M059J (cell line): ENCODE data around the gene LGALSL. TPM values are rescaled to one million over a fixed set of nuclear protein-coding genes. Genes with fewer than 3 reads are reported as not detected.

Experiments
- DNase-seq: peaks from one replicate; pipeline ENCODE4 v3.0.0-alpha.2; 2012; ENCODE audit warnings: low read depth
- total RNA-seq: library from RNA; depleted of rRNA; stranded (reverse); fragments of >200 nt; shearing (Covaris generic); gene quantifications from 2 replicates; pipeline ENCODE4 v1.2.3, GENCODE V29; 2014

The LGALSL gene
- total RNA-seq, 1 experiment from 2014 or later: 5.0 TPM

- DNase-seq: no peak
These were observed 17.6 kb downstream of the LGALSL start for GRCh38 chr2:64471600-64471999.

- DNase-seq: no peak
These were observed 18.9 kb downstream of the LGALSL start for GRCh38 chr2:64472881-64473280.

GRCh38 chr2:64474121-64474571, 20.2 kb downstream of the LGALSL start:
- DNase-seq: no peak

GRCh38 chr2:64474636-64475035, 20.7 kb downstream of the LGALSL start:
- no peak for DNase-seq

- no peak for DNase-seq
These were observed 23.1 kb downstream of the LGALSL start for GRCh38 chr2:64477037-64477436.

DNA sequence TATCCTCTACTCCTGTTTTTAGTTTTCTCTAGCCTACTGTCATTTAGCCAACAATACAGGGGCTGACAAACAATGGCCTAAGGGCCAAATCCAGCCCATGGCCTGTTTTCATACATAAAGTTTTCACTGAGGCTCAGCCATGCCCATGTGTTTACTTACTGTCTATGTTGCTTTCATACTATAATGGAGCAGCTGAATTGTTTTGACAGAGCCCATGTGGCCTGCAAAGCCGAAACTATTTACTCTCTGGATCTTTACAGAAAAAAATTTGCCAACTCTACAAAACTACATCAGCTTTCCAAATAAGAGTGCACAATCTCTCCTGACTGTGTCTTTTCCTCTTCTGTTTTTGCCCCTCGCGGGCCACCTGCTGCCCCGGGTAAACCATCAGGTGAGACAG, 24.0 kb downstream of the LGALSL start:
- no peak for DNase-seq

DNA sequence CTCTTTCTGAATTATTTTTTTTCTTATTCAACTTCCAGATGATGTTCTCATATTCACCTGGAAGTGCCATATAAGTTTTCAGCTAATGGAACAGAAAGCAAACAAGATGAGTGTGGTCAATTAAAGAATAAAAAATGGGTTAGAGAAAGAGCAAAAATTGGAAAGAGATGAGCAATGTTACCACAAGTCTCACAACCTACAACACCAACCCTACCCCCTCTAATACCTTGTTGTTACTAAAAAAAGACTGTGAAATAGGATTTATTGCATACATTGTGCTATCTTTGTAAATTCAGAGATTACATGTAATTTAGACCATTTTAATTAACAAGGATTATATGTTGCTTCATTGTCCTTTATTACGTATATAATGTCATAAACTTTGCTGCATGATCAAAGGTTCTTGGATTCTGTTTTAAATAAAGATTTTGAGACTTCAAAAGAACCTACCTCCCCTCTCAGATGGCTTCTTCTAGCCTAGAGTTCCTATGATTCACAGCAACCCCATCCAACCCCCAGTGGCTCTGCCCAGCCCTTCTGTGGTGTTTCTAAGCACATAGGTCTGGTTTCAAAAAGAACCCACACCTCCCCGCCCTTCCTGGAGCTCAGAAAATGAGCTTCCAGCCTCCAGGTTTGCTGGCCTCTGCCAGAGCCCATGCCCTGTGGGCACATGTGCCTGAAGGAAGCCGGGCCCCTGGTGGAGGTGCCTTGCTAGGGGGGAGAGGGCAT, 24.7 kb downstream of the LGALSL start:
- DNase-seq: no peak

DNA sequence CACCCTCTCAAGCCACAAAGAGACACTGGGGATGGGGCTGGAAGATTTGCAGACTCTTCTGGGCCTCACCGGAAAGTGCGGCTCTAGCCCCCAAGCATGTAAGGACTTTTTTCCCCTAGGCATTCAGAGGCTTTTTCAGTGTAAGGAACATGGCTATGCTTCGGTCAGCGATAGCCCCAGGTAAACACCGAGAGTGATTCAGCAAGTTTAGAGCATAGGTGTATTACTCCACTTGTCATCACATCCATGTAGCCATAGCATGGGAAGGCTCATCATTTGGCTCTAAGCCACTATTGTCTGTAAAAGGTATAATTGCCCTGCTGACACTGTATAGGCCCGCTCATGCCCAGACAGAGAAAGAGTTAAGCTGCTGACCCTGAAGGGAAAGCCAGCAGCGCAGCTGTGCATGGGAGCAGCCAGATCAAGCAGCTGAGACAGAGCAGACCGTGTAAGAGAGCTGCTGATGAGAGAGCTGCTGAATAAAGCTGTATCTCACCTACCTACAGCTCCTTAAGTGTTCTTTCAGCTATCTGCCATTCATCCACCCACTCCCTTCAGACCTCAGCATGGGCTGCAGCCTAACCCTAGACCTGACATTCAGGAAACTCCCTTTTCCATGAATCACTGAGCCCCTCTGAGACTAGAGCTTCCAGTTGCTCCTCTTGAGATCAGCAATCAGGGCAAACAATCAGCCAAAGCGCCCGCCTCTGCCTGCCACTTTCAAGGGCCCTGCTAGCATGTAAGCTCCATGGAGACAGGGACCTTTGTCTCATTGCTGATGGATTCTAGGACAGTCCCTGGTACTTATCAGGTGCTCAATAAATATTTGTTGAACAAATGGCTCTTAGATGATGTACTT, 25.5 kb downstream of the LGALSL start:
- no peak for DNase-seq

DNA sequence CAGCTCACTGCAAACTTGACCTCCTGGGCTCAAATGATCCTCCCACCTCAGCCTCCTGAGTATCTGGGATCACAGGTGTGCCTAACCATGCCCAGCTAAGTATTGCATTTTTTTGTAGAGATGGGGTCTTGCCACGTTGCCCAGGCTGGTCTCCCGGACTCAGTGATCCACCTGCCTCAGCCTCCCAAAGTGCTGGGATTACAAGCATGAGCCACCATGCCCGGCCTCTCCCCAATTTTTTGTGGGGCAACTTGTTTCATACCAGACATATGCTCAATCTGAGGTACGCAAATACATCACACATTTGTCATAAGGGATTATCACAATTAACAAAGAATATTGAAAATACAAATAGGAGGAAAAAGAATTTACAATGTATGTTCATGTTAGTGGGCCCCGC, 27.7 kb downstream of the LGALSL start:
- no peak for DNase-seq

GRCh38 chr2:64482243-64482642, 28.3 kb downstream of the LGALSL start:
- DNase-seq: no peak

GRCh38 chr2:64482765-64483504, 29.0 kb downstream of the LGALSL start:
- peak; percentile 73 for DNase-seq

DNA sequence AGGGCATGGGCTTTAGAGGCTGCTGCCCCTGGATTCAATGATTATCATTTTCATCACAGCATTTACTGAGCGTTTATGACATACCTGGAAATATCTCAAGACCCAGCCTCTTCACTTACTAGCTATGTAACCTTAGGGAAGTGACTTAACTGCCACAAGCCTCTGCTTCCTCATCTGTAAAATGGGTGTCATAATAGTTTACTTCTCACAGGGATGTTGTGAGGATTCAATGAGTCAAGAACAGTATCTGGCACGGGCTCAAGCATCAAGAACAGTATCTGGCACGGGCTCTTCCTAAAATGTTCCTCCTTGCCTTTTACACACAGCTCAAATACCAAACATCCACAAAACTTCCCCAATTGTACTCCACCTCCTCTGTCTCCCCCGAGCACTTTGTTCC, 31.4 kb downstream of the LGALSL start:
- no peak for DNase-seq

- DNase-seq: peak; percentile 12
These were observed 32.0 kb downstream of the LGALSL start for GRCh38 chr2:64485961-64486360.

- DNase-seq: no peak
These were observed 33.5 kb downstream of the LGALSL start for GRCh38 chr2:64487256-64488049.

DNA sequence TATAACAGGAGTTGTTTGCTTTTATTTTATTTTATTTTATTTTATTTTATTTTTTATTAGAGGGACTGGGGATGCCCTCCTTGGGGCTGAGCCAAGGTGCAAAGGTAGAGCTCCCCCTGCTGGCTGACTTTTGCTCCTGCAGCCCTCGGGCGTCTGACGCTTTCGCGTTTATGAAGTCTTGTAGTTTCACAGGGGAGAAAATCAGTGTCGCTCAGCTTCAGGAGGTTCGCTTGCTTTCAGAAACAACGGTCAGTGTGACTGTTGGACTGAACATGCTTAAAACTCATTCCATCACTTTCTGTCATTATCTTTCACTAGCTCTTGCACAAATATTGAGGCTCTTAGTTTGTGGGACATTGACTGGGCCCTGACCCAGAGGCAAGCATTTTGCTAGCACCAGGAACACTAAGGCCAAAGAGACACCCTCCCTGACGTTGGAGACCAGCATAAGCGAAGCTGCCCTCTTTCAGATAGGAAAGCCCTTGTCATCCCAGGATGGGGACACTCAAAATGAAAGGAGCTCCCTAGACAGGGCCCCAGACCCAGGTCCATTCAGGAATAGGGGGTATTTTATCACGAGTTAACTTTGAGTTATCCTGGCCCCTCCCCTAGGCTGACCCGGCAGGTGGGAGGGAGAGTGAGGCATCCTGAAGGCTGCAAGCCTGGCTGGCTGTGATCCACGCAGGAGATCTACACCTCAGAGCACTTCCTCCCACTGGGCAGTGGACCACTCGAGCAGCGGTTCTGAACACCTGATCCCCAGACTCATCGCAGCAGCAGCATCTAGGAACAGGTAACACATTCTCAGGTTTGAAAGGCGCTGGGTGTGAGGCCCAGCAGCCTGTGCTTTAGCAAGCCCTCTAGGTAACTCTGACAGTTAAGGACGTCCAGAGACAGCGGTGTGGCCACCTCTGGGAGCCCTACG, 34.4 kb downstream of the LGALSL start:
- DNase-seq: peak; percentile 36

DNA sequence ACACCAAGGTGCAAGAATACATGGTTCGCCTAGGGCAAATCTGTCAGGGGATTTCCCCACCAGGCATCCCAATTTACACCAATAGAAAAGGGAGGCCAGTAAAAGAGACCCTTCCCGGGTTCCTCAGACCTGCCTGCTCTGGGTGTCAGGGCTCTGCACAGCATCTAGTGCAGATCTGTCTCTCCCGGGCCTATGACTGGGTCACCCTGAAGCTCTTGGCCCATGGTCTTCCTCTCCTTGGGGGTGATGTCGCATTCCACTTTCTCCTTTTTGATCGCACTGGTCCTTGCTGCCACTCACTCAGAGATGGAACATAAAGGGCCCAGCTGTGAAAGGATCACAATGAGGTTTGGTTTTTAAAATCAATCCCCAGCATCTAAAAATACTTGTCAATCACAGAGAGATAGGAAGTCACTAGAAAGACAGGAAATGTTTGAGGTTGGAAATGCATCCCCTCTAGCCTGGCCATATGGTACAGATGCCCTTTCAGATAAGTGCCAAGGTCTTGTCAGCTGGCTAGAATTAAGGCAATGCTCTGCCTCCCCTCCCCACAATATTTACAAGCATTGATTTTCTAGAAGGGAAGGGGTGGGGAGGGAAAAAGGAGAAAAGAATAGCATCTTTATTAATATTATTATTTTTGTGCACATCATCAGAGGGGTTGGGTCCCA, 35.3 kb downstream of the LGALSL start:
- no peak for DNase-seq

DNA sequence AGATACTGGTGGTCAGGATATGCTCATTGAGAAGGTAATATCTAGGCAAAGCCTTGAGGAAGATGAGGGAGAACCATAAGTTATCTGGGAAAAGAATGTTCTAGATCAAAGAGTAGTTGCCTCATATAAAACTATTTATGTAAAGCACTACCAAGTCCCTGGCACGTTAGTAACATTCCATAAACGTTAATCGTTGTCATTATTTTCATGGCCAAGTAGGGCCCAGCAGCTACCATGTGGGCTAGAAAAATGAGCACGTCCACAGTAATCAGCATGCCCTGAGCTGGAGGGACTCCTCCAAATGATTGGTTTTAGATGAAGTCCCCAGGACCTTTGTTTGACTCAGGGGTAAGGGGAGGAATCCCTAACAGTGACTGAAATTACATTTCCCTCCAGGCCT, 37.5 kb downstream of the LGALSL start:
- peak; percentile 24 for DNase-seq

DNA sequence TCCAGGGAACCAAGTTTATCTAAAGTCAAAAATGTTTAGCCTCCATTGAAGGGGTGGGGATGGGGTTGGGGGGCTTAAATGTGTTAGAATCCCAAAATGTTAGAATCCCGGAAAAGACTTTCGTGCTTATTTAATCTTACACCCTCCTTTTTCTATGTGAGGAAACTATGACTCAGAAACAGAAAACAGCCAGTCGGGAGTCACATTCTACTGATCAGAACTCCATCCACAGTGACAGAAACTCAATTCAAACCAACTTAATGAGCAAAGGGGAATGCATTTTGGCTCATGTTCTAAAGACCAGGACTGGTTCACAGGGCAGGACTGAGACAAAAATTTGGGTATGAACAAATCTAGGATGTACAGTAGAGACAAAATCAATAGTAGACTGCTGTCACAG, 38.3 kb downstream of the LGALSL start:
- DNase-seq: no peak

DNA sequence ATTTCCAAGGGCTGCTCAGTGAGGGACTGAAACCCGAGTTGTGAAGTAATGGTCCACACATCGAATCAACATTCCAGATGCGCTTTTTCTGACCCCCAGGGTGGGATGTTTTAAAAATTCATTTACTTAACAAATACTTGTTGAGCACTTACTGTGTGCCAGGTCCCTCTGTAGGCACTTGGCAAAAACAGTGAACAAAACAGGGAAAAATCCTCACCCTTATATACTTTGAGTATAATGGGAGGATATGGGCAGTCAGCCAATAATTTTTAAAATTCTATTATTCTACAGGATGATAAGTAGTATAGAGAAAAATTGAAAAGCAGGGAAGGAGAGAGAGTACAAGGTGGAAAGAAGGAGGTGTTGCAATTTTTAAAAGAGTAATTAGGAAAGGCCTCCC, 38.9 kb downstream of the LGALSL start:
- no peak for DNase-seq

DNA sequence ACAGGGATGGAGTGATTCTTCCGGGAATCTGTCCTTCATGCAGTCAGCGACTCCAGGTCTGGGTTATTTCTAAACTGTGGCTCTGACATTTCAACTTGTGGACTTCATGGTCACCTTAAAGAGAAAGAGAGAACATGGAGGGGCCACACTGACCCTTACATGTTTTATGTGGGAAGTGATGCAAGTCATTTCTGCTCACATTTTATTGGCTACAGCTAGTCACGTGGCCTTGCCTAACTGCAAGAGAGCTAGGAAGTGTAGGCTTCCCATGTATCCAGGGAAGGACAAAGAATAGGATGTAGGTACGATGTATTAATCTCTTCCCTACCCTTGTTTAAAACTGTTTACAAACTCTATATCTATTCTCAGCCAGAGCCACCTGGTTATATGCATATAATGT, 39.8 kb downstream of the LGALSL start:
- no peak for DNase-seq
